ENCODE results near the gene BLOC1S4. TPM values are rescaled to one million over a fixed set of nuclear protein-coding genes. Genes with fewer than 3 reads are reported as not detected.

The BLOC1S4 gene, protein sequence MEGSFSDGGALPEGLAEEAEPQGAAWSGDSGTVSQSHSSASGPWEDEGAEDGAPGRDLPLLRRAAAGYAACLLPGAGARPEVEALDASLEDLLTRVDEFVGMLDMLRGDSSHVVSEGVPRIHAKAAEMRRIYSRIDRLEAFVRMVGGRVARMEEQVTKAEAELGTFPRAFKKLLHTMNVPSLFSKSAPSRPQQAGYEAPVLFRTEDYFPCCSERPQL
- total RNA-seq (2021): 14.3 and 14.9 TPM in 2 replicates
- long read RNA-seq, partial matches to known transcripts: 0 of 4 reads
- long read RNA-seq, other reads (novel, unspliced or antisense): 0 of 4 reads

GRCh38 chr4:6716018-6716911, at the start of gene BLOC1S4:
BLOC1S4 (plus strand) TSS chr4:6716174; CDS start chr4:6716210, 36 bp downstream.
- Histone ChIP-seq H3K4me1 (ENCODE audit: insufficient read depth, low read length) (peaks cover 2% of the 10 kb centered on the region; the same call in 1 of the 2 replicates), H2AK5ac (ENCODE audit: insufficient read length, low read length) (no peak within 1 kb of the TSS), H3K14ac (ENCODE audit: insufficient read depth, low read length) (peak within 1 kb of the TSS; percentile 90), H3K23me2 (ENCODE audit: insufficient read length, low read depth, low read length, poor library complexity, severe bottlenecking) (peaks cover 9% of the 10 kb centered on the region), H4K91ac (ENCODE audit: insufficient read length, low read depth, low read length) (no peak within 1 kb of the TSS), H3K4me2 (ENCODE audit: insufficient read depth, insufficient read length, low read length) (peak within 1 kb of the TSS; percentile 57), H3K79me1 (ENCODE audit: insufficient read depth, low read depth, low read length, poor library complexity, severe bottlenecking) (no peaks in the 10 kb centered on the region), H2BK120ac (ENCODE audit: low read depth, low read length, poor library complexity, severe bottlenecking) (no peak within 1 kb of the TSS), H4K5ac (ENCODE audit: insufficient read length, low read depth, low read length) (no peak within 1 kb of the TSS), H3K23ac (ENCODE audit: insufficient read length, low read depth, low read length) (no peak within 1 kb of the TSS), H3K9ac (ENCODE audit: extremely low read depth, insufficient read length, low read length) (peak within 1 kb of the TSS; percentile 84), H2BK5ac (ENCODE audit: insufficient read length, low read length) (no peak within 1 kb of the TSS), H3K9me3 (ENCODE audit: control insufficient read depth, low read depth, low read length) (no peaks in the 10 kb centered on the region), H4K8ac (replicated peaks; ENCODE audit: insufficient read length, low read depth, low read length) (no peak within 1 kb of the TSS), H3K56ac (ENCODE audit: insufficient read length, low read depth, low read length) (no peak within 1 kb of the TSS), H2AFZ (ENCODE audit: low read length) (peak within 1 kb of the TSS; percentile 93), H4K20me1 (ENCODE audit: control insufficient read depth, insufficient read depth, insufficient read length) (no peaks in the 10 kb centered on the region), H3K27me3 (ENCODE audit: insufficient read depth, low read length) (peaks cover 2% of the 10 kb centered on the region), H3T11ph (ENCODE audit: low read length) (no peak within 1 kb of the TSS), H2BK20ac (ENCODE audit: low read depth, low read length, poor library complexity, severe bottlenecking) (no peak within 1 kb of the TSS), H3K4ac (ENCODE audit: low read depth, low read length) (no peak within 1 kb of the TSS), H3K79me2 (ENCODE audit: insufficient read depth, low read length) (peaks cover 8% of the 10 kb centered on the region; the same call in 1 of the 2 replicates), H2BK15ac (ENCODE audit: low read depth, low read length) (no peak within 1 kb of the TSS), H3K18ac (ENCODE audit: insufficient read length, low read depth, low read length) (peak within 1 kb of the TSS; percentile 76), H3K27ac (ENCODE audit: insufficient read length, low read depth, low read length) (no peak within 1 kb of the TSS), H2BK12ac (ENCODE audit: insufficient read length, low read depth, low read length) (no peak within 1 kb of the TSS)
- peak within 1 kb of the TSS; percentile 84 to 88 for H3K4me3 Mint-ChIP-seq
- TF ChIP-seq CTCF (conservative IDR thresholded peaks at IDR 0.05): 0 out of 3 replicates have a peak, but pooled peaks have one; percentile 13
- H3K36me3 Mint-ChIP-seq (ENCODE audit: insufficient read depth in 1 of 3, low read depth in 3 of 3): peaks cover 2 to 3% (median 3%) of the 10 kb centered on the region in 3 experiments; a peak in 3 of 7 replicates
- WGBS (ENCODE audit: extremely low coverage, insufficient read length, low lambda C conversion rate): no CpG with 5 or more reads among the region's 109 CpGs
- peak within 1 kb of the TSS in 2 of 3 experiments; percentile 60 to 69; a peak in 4 of 7 replicates for H3K27ac Mint-ChIP-seq
- H3K9me3 Mint-ChIP-seq: peaks cover 2 to 3% of the 10 kb centered on the region in 2 experiments; a peak in 3 of 5 replicates
- peak; percentile 86 for DNase-seq
- H3K4me1 Mint-ChIP-seq: peaks cover 9 to 23% of the 10 kb centered on the region in 2 experiments
- peaks cover 38% of the 10 kb centered on the region for H3K27me3 Mint-ChIP-seq (ENCODE audit: low read depth)
